ENCODE results near the gene NLRP9.
"Not testable (repeated sequence)": the region's sequence is repeated elsewhere in the genome, so short reads cannot be mapped to it uniquely, and the experiment has no call there.

The NLRP9 gene

DNA sequence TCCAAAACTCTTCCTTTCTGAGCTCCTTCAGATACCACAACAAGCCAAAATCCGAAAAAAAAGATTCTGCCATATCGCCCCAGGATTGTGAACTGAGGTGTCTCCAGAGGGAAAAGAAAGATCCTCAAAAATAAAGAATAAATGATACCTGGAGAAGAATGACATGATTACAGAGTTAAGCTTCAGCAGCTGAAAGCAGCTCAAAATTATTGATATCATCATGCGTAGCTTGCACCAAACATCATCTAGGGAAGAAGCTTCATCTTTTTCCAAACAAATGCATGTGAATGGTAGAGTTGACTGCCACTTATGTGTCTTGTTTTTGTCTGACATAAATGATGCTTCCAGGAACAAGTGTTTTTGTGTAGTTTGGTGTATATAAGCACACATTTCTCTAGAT, at the start of gene NLRP9:
Gene NLRP9, minus strand, starts transcription at position 101 of the 400 bp plus-strand sequence. Its CDS starts 28 bp downstream, at position 73.
- no peak for DNase-seq

DNA sequence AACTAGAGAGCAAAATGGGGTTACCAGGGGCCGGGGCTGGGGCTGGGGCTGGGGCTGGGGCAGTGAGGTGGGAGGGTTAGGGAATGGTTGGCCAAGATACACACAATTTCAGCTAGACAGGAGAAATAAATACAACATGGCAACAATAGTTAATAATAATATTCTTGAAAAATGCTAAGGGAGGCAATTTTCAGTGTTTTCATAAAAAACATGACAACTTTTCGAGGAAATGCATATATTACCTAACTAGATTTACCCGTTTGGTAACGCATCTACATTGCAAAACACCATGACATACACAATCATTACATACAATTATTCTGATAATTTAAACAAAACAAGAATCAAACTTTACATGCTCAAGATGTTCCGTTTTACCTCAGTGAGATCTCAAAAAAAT, 42.9 kb upstream of the NLRP9 start:
- no peak for DNase-seq

DNA sequence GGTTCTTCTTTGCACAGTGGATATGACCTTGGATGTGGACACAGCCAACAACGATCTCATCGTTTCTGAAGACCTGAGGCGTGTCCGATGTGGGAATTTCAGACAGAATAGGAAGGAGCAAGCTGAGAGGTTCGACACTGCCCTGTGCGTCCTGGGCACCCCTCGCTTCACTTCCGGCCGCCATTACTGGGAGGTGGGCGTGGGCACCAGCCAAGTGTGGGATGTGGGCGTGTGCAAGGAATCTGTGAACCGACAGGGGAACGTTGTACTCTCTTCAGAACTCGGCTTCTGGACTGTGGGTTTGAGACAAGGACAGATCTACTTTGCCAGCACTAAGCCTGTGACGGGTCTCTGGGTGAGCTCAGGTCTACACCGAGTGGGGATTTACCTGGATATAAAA, 40.1 kb upstream of the NLRP9 start:
- no peak for DNase-seq

DNA sequence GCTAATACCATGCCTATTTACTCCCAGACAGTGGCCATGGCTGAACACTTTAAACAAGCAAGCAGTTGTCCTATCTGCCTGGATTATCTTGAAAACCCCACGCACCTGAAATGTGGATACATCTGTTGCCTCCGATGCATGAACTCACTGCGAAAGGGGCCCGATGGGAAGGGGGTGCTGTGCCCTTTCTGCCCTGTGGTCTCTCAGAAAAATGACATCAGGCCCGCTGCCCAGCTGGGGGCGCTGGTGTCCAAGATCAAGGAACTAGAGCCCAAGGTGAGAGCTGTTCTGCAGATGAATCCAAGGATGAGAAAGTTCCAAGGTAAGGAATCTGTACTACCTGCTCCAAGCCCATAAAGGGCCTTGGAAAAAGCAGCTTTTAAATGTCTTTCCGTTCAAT, 39.3 kb upstream of the NLRP9 start:
- peak; percentile 0 for DNase-seq

DNA sequence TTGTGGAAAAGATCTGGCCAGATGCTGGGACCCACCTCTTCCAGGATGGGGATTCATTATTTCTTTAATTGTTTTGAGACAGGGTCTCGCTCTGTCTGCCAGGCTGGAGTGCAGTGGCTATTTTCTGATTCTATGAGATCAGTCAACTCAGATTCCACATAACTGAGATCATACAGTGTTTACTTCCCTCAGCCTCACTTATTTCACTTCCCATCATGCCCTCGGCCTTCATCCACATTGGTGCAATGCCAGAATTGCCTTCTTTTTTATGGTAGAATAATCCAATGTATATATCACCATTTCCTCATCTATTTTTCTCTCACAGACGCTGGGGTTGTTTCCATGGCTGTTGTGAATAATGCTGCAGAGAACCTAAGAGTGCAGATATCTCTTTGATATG, 31.4 kb upstream of the NLRP9 start:
- not testable (repeated sequence) for DNase-seq

DNA sequence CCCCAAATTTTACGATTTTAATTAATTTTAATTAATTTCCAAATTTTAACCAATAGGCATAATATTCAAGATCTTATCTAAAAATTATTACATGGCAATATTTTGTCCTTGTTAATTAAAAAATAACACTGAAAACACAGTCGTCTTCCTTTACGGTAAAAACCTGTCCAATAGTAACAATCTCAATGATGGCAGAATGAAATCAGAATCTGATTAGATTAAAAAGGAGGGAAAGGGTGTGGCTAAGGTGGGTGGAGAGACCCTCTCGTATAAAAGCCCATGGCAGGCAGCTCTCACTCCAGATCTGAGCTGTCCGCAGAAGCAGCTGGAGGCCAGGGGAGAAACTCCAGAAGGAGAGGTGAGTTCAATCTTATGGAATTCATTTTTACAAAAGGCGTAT, 30.6 kb upstream of the NLRP9 start, which contains the start of gene RFPL4AL1:
Gene RFPL4AL1, plus strand, starts transcription at position 301 of the 400 bp plus-strand sequence. CDS start 2,687 bp downstream, outside the sequence.
- not testable (repeated sequence) for DNase-seq

DNA sequence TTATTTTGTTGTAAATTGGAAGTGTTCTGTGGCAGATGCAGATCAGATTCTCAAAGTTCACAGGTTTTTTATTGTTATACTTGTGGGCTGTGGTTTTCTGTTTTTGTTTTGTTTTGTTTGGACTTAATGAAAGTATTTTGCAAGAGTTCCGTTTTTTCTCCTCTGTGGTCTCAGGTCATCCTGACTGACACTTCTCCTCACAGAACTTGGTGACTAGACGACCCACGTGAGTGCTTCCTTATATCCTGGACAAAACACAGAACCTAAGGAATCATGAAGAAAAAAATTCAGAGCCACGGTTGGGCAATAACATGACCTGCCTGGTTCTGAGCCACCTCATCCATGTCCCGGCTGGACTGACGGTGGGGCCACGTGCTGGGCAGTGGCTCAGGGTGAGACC, 28.3 kb upstream of the NLRP9 start:
- DNase-seq, result no peak

DNA sequence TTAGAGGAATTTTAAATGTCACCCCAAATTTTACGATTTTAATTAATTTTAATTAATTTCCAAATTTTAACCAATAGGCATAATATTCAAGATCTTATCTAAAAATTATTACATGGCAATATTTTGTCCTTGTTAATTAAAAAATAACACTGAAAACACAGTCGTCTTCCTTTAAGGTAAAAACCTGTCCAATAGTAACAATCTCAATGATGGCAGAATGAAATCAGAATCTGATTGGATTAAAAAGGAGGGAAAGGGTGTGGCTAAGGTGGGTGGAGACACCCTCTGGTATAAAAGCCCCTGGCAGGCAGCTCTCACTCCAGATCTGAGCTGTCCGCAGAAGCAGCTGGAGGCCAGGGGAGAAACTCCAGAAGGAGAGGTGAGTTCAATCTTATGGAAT, 20.6 kb upstream of the NLRP9 start, which contains the start of gene RFPL4A:
Gene RFPL4A, plus strand, starts transcription at position 301 of the 400 bp plus-strand sequence. CDS start 2,704 bp downstream, outside the sequence.
- DNase-seq, result not testable (repeated sequence)

DNA sequence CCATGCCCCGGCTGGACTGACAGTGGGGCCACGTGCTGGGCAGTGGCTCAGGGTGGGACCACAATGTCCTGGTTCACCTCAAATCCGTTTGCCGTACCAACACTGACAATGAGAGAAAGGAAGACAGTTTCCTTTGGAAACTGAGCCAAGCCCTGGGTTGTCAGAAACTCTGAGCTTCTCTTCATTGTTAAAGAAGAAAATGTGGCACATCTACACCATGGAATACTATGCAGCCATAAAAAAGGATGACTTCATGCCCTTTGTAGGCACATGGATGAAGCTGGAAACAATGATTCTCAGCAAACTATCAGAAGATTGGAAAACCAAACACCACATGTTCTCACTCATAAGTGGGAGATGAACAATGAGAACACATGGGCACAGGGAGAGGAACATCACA, 18.6 kb upstream of the NLRP9 start:
- not testable (repeated sequence) for DNase-seq

DNA sequence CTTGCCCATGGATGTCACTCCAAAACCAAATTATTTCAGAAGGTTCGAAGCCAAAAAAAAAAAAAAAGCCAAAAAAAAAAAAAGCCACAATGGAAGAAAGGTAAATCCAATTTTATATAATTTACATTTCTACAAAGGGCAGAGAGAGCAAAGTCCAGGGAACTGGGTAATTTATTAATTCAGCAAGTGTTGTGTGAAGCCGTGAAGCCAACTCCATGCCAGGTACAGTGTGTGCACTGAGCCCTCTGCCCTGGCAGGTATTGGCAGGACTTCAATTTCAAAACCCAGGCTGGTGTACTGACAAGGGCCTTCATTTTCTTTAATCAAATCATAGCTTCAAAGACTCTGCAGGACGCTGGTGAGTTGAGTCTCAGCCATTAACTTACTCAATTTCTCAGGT, 15.2 kb upstream of the NLRP9 start:
- DNase-seq, result no peak

DNA sequence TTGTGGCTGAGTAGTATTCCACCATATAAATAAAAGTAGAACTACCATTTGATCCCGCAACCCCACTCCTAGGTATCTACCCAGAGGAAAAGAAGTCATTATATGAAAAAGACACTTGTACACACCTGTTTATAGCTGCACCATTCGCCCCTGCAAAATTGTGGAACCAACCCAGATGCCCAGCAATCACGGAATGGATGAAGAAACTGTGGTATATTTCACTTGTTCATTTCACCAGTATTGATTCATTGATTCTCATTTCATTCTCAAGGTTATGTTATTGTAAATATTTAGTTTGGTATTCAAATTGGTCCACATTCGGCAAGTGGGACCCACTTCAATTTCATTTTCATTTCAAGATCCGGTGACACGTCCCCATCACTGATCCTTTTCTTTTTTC, 12.5 kb upstream of the NLRP9 start:
- DNase-seq, result no peak

DNA sequence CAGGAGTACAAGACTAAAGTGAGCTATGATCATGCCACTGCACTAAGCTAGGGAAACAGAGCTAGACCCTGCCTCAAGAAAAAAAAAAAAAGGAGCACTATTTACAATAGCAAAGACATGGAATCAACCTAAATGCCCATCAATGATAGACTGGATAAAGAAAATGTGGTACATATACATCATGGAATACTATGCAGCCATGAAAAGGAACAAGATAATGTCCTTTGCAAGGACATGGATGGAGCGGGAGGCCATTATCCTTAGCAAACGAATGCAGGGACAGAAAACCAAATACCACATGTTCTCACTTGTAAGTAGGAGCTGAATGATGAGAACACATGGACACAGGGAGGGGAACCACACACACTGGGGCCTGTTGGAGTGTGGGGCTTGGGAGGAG, 7.8 kb downstream of the NLRP9 start:
- DNase-seq, result not testable (repeated sequence)

DNA sequence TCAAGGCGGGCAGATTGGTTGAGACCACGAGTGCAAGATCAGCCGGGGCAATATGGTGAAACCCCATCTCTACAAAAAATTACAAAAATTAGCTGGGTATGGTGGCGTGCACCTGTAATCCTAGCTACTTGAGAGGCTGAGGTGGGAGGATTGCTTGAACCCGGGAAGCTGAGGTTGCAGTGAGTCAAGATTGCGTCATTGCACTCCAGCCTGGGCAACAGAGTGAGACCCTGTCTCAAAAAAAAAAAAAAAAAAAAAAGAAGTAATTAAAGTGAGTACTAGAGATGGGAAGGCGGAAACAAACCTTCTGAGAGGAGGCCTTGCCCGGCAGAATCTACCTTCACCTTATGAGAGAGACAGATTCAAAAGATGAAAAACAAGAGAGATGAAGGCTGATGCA, 14.7 kb downstream of the NLRP9 start:
- DNase-seq, result no peak

DNA sequence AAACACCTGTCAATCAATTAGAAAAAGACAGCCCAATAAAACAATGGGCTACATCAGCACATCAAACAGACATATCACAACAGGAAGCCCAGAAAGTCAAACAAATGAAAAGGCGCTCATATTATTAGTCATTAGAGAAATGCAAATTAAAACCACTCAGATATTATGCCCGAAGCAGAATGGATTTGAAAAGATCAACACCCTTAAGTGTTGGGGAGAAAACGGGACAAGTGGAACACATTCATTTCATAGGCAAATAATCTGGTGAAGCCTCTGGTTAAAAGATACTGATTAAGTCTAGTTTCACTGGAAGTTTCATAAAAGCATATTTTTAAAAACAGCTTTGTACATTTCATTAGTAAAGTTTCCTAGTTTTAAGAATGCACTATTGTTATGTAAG, 17.4 kb downstream of the NLRP9 start:
- DNase-seq, result no peak

DNA sequence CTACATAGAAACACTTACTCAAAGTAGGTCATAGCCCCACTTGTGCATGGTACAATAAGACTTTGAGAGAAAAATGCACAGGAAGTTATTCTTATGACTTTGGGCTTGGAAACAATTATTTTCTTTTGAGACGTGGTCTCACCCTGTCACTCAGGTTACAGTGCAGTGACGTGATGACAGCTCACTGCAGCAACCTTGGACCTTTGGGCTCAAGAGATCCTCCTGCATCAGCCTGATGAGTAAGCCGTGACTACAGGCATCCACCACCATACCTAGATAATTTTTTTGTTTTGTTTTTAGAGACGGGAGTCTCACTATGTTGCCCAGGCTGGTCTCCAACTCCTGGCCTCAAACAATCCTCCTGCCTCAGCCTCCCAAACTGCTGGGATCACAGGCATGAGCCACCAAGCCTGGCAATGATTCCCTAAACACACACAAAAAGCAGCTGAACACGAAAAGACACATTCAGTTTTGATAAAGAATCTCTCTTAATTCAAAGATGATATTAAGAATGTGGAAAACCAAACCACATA, 17.9 kb downstream of the NLRP9 start:
- DNase-seq, result no peak

DNA sequence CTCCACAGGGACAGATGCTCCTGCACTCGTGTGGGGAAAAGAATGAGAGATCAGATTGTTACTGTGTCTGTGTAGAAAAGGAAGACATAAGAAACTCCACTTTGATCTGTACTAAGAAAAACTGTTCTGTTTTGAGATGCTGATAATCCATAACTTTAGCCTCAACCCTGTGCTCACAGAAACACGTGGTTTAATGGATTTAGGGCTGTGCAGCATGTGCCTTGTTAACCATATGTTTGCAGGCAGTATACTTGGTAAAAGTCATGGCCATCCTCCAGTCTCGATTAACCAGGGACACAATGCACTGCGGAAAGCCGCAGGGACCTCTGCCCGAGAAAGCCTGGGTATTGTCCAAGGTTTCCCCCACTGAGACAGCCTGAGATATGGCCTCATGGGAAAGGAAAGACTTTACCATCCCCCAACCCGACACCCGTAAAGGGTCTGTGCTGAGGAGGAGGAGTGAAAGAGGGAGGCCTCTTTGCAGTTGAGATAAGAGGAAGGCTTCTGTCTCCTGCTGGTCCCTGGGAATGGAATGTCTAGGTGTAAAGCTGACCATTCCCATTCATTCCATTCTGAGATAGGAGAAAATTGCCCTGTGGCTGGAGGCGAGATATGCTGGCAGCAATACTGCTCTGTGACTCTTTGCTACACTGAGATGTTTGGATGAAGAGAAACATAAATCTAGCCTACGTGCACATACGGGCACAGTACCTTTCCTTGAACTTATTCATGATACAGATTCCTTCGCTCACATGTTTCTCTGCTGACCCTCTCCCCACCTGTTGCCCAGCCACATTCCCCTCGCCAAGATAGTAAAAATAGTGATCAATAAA, 20.1 kb downstream of the NLRP9 start:
- not testable (repeated sequence) for DNase-seq

DNA sequence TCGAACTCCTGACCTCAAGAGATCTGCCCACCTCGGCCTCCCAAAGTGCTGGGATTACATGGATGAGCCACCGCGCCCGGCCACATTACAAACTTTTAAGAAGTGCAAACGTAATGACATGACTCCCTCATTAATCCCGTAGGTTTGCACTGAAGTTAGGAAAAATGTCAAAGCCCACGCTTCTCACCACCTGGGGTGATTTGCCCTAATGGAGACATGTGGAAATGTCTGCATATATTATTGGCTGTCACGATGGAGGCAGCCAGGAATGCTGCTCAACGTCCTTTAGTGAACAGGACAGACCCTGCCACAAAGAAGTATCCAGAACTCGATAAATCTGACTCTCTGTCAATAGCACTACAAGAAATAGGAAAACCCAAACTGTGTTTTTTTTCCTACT, 21.0 kb downstream of the NLRP9 start:
- DNase-seq, result no peak

DNA sequence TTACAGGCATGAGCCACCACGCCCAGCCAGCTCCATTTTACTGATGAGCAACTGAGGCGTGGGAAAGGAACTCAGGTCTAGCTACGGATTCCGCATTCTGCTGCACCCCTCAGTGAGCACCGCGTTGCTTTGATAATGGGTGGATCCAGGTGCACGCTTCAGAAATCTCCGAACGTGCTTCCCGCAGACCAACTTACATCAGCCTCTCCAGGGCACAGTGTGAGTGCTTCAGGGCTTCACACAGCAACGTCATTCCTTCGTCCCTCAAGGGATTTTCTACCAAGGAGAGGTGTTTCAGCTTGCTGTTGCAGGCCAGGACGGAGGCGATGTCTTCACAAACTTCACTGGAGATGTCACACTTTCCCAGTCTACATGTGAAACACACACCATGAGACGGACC, 21.7 kb downstream of the NLRP9 start:
- no peak for DNase-seq

DNA sequence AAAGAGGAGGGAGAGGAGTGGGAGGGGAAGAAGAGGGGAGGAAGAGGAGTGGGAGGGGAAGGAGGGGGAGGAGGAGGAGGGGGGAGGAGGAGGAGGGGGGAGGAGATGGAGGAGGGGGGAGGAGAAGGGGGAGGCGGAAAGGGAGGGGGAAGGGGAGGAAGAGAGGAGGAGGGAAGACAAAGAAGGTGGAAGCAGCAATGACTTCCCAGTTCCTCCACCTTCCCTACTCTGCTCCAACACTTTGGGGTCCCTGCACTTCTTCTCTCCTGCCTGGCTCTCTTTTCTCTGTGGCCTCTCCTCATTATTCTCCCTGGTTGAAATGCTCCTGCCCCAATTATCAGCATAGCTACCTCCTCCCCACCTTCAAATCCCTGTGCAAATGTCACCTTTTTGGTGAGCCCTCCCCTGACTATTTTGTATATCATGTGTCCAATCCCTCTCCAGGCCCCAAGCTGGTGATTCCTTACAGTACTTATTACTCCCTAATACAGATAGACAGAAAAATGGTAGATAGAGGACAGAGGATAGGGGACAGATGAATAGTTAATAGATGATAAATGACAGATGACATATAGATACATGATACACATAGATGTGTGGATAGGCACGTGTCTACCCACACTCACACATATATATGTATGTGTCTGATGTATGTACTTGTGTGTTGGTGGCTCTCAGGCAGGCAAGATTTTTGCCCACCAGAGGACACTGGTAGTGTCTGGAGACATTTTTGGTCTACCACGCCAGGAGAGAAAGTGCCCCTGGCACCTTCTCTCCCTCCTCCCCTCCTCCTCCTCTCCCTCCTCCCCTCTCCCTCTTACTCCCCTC, 25.2 kb downstream of the NLRP9 start:
- DNase-seq, result no peak

DNA sequence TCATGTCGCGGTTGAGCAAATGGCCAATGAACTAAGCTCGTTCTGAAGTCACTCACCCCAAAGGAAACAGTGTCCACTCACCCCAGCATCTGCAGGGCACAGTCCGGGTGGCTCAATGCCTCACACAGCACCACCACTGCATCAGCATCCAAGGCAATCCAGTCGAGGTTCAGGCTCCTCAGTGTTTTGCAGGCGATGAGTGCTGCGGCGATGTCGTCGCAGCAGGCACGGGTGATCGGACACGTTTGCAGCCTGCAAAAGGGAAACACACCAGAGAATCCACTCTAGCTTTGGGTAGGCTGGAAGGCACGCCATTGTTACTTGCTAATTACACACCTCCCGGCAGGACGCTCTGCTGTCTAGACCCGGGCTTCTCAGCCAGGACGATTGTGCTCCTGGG, 26.5 kb downstream of the NLRP9 start:
- DNase-seq, result no peak

DNA sequence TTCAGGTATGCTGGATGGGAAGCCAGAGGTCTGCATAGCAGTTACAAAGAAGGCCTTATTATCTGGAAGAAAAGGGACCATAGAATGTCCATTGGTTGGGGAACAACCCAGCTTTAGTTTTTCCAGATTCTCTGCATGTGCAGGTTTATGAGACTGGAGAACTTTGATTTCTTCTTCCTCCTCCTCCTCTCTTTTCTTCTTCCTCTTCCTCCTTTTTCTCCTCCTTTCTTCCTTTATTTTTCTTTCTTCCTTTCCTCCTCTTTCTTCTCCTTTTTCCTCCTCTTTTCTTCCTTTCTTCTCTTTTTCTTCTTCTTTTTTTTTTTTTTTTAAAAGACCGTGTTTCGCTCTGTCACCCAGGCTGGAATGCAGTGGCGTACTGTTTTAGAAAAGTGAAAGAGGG, 32.2 kb downstream of the NLRP9 start:
- DNase-seq, result no peak

DNA sequence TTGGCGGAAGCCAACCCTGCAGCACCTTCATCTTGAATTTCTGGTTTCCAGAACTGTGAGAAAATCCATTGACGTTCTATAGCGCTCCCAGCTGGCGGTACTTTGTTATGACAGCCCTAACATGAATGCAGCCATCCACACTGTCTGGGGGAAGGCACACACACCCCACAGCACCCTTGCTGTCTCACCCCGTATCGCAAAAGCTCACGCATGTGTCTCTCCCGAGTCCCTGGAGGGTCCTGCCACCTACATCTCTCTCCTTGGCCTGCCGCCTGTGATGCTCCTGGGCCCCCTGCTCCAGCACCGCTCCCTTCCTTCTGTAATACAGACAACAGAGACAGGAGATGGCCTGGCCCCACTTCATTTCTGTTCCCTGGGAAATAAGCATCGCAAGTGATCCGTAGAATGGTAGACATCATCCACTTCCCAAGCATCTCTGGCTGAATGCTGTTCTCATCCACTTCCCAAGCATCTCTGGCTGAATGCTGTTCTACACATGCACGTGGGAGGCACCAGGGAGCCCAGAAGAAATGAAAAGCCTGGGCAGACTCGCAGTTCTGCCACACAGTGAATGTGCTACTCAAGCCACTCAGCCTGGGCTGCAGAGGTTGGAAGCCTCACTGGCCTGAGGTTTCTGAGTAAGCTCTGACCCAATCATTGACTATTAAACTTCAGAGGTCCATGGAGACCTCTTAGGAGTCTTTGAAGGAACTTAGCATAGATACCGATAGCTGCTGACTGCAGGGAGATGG, 33.5 kb downstream of the NLRP9 start:
- no peak for DNase-seq

DNA sequence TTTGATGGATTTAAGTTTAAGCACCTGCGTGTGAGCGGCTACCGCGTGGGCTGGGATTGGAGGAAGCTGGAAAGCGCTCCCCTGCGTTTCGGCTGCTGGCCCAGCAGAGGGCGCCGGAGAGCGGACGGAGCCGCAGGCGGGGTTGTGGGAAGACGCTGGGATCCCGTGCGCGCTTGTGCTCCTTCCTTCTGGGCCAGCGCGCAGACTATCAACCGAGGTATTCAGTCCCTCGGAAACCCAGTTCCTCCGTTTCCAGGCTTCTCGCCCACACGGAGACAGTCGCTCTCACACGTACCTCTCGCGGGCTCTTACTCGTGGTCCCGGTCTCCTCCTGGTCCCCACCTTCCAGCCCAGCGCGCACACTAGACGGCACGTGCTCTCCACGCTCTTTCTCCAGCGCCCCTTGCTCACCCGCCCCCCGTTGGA, 34.4 kb downstream of the NLRP9 start:
- DNase-seq, result no peak
